GM19240 (cell line): ENCODE results near the gene UAP1.
A peak's percentile ranks its signal among the peaks of the same experiment; 100 is the strongest.

Experiments
- DNase-seq: peaks from one replicate; pipeline ENCODE4 v3.0.0; 2011; ENCODE audit warnings: low spot score; ENCODE audit not compliant: insufficient read length

The UAP1 gene

GRCh38 chr1:162561616-162562469 is at the start of gene UAP1:
TSS of gene UAP1 (plus strand) at chr1:162561722. CDS start at chr1:162566069, 4,347 bp downstream.
- no peak for DNase-seq

DNA sequence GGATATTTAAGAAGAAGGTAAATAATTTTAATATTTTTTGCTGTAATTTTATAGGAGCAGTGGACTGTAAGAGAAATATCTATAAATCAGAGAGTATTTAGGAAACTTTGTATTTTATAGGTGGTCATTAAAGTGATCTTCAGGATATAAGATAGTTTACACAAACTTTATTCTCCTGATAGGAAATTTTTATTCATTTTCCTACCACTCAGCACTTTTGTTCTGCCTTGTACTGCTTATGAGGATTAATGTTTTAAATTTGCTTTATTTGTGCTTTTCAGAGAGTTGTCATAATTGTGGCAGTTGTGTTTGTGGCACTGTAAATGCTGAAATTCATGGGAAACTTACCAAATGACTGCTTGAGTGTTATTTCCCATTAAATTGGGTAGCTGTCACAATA is 34.2 kb upstream of the UAP1 start:
- DNase-seq: no peak

- DNase-seq: peak; percentile 56
These were observed 31.1 kb upstream of the UAP1 start for GRCh38 chr1:162530307-162530987.

DNA sequence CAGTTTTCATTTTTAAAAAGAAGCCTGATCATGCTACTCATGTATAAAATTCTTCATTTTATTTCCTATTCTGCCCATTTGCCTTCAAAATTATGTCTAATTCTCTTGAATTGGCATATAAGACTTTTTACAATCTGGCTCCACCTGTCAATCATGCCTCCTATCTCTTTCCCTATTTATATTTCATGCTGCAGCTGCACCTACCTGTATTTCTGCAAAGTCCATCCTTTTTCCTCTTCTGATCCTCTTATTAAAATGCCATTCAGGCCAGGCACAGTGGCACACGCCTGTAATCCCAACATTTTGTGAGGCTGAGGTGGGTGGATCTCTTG is 30.6 kb upstream of the UAP1 start:
- DNase-seq: no peak

DNA sequence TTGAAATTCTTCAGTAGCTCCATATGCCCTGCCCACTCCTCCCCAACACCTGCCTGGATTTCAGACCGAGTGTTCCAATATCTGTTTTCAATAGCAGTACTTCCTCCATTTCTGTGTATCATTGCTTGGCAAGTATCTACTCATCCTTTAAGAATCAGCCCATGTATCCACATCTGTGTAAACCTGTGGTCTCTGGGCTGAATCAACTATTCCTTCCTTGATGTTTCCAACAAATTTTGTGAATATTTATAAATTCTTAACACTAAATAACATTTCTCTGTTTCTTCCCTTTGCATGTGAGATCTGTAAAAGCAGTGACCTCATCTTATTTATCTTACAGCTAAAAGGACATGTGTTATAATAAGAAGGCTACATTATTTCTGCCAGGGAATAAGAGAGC is 26.0 kb upstream of the UAP1 start:
- DNase-seq: no peak

GRCh38 chr1:162536511-162536910 is 25.0 kb upstream of the UAP1 start:
- no peak for DNase-seq

GRCh38 chr1:162537216-162537615 is 24.3 kb upstream of the UAP1 start:
- no peak for DNase-seq

DNA sequence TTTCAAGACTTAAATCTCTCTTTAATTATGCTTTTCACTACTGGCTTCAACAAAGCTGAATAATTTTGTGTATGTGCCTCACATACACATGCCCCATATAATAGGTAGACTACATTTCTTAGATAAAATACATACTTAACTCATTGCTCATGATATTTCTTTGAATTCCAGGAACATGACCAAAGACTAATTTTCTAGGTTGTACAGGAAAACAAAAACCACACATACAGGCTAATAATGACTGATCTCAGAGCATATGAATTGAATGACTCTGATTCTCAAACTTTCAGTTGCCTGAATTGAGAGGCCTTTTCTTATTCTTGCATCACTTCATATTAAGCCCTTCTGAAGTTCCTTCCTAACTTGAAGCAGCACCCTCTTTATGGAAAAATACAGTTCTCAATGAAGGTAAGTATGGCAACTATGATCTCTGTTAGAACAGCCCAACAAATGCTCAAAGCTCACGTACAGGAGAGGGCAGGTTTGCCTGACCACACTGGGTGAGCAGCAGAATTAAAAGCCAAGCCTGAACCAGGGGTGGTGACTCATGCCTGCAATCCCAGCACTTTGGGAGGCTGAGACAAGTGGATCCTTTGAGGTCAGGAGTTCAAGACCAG is 22.6 kb upstream of the UAP1 start:
- DNase-seq: no peak

- DNase-seq: no peak
These were observed 19.8 kb upstream of the UAP1 start for GRCh38 chr1:162541619-162542141.

- no peak for DNase-seq
These were observed 18.3 kb upstream of the UAP1 start for GRCh38 chr1:162543228-162543627.

- DNase-seq: no peak
These were observed 13.4 kb upstream of the UAP1 start for GRCh38 chr1:162548170-162548569.

GRCh38 chr1:162549001-162549400 is 12.5 kb upstream of the UAP1 start:
- no peak for DNase-seq

- DNase-seq: no peak
These were observed 10.6 kb upstream of the UAP1 start for GRCh38 chr1:162550925-162551324.

DNA sequence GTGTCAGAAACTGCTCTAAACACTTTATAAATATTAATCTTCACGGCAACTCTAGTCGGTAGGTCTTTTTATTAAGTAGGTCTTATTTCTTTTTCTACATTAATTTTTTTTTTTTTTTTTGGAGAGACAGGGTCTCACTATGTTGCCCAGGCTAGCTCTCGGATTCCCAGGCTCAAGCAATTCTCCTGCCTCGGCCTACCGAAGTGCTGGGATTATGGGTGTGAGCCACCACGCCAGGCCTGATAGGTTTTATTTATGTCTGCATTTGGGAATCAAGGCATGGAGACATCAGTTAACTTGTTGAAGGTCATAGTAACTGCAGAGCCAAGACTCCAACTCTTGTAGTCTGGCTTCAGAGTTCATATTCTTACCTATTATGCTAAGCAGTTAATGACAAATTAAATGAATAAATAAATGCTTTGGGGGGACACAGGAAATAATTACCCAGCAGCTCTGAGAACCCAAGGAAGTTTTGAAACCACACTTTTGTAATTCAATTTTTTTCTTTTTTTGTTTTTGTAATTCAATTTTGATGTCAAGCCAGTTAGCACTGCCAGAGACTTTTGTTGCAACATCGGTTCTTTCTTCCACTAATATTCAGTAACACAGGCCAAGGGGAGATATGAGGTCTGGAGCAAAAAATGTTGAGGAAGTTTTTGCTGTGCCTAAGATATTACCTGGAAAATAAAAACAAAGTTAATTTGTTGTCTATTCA is 9.4 kb upstream of the UAP1 start:
- DNase-seq: no peak

- no peak for DNase-seq
These were observed 8.8 kb upstream of the UAP1 start for GRCh38 chr1:162552684-162553252.

GRCh38 chr1:162554258-162554657 is 7.3 kb upstream of the UAP1 start:
- DNase-seq: no peak

- no peak for DNase-seq
These were observed 4.0 kb upstream of the UAP1 start for GRCh38 chr1:162557536-162557935.

GRCh38 chr1:162560303-162561036 is 1.1 kb upstream of the UAP1 start:
- no peak for DNase-seq

- DNase-seq: peak; percentile 71
These were observed 396 bp upstream of the UAP1 start for GRCh38 chr1:162561037-162561615.

DNA sequence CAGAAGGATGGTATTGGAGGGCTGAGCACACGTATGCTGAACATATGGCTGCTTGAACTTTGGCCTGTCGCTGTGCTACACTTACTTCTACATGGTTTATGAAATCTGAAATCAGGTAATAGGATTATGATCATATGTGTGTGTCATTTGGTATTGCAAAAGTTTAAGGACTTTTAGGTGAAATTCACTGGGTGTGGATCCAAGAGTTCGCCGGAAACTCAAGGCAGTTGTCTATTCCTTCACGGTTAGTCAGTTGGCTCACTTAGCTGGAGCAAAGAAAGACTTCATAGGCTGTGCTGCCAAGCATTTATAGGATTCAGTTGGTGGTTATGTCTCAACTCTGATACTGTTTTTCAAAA is 927 bp downstream of the UAP1 start:
- DNase-seq: no peak
